Loucy (cell line): ENCODE results near the gene RFPL4A.
"Not testable (repeated sequence)": the region's sequence is repeated elsewhere in the genome, so short reads cannot be mapped to it uniquely, and the experiment has no call there.

Experiments used
- H2AFZ ChIP-seq: fragments of 200-600 bp; sonication (generic); 2 replicates; pipeline ENCODE4 v1.6.0; 2016; ENCODE audit warnings: antibody characterized with exemption, mild to moderate bottlenecking, low read length, moderate library complexity
- H3F3A ChIP-seq: fragments of 200-600 bp; 2 replicates; pipeline ENCODE4 v1.6.0; 2016; ENCODE audit warnings: antibody characterized with exemption, low read depth, mild to moderate bottlenecking
- H3K27me3 ChIP-seq: fragments of 200-600 bp; sonication (generic); 2 replicates; pipeline ENCODE4 v1.6.1; 2014; ENCODE audit warnings: low read length, mild to moderate bottlenecking; ENCODE audit not compliant: insufficient read depth, poor library complexity, severe bottlenecking
- H3K36me3 ChIP-seq: fragments of 200-600 bp; sonication (generic); 2 replicates; pipeline ENCODE4 v1.6.1; 2016; ENCODE audit warnings: low read length; ENCODE audit not compliant: insufficient read depth
- H3K4me1 ChIP-seq: fragments of 200-600 bp; sonication (generic); 2 replicates; pipeline ENCODE4 v1.5.1; 2014; ENCODE audit warnings: low read length, mild to moderate bottlenecking; ENCODE audit not compliant: insufficient read depth, poor library complexity, severe bottlenecking
- H3K4me2 ChIP-seq: fragments of 200-600 bp; sonication (generic); 2 replicates; pipeline ENCODE4 v1.6.0; 2014; ENCODE audit warnings: antibody characterized with exemption, low read length, low read depth, mild to moderate bottlenecking; ENCODE audit not compliant: poor library complexity, severe bottlenecking
- H3K4me3 ChIP-seq: fragments of 200-600 bp; sonication (generic); 2 replicates; pipeline ENCODE4 v1.5.1; 2014; ENCODE audit warnings: low read length, mild to moderate bottlenecking, mixed read lengths; ENCODE audit not compliant: poor library complexity, severe bottlenecking
- H3K79me2 ChIP-seq: fragments of 200-600 bp; sonication (generic); 2 replicates; pipeline ENCODE4 v1.6.1; 2014; ENCODE audit warnings: low read length; ENCODE audit not compliant: insufficient read depth
- H3K9ac ChIP-seq: fragments of 200-600 bp; sonication (generic); 2 replicates; pipeline ENCODE4 v1.6.0; 2014; ENCODE audit warnings: mild to moderate bottlenecking, low read depth, low read length, moderate library complexity; ENCODE audit not compliant: poor library complexity, severe bottlenecking
- H3K9me2 ChIP-seq: fragments of 200-600 bp; sonication (generic); replicated peaks from 2 replicates; pipeline ENCODE4 v1.6.1; 2016; ENCODE audit warnings: low read depth, low read length, mixed read lengths
- H3K9me3 ChIP-seq: fragments of 200-600 bp; sonication (generic); 2 replicates; pipeline ENCODE4 v1.6.1; 2014; ENCODE audit warnings: mild to moderate bottlenecking, antibody characterized with exemption, low read length, low read depth; ENCODE audit not compliant: insufficient read depth
- H4K20me1 ChIP-seq: fragments of 200-600 bp; sonication (generic); 2 replicates; pipeline ENCODE4 v1.6.0; 2014; ENCODE audit warnings: antibody characterized with exemption, low read length, mild to moderate bottlenecking; ENCODE audit not compliant: insufficient read depth, poor library complexity, severe bottlenecking
- EZH2phosphoT487 ChIP-seq: fragments of 200-600 bp; IDR thresholded peaks from 2 replicates; pipeline ENCODE4 v1.6.1; 2018; ENCODE audit warnings: antibody characterized with exemption, mild to moderate bottlenecking, moderate library complexity, borderline replicate concordance
- TF ChIP-seq, protein P1 (sequence below): fragments of 200-600 bp; sonication (generic); conservative IDR thresholded peaks from 2 replicates; pipeline ENCODE4 v1.5.1; 2014; ENCODE audit warnings: mild to moderate bottlenecking, antibody characterized with exemption, low read length

Gene RFPL4A

DNA sequence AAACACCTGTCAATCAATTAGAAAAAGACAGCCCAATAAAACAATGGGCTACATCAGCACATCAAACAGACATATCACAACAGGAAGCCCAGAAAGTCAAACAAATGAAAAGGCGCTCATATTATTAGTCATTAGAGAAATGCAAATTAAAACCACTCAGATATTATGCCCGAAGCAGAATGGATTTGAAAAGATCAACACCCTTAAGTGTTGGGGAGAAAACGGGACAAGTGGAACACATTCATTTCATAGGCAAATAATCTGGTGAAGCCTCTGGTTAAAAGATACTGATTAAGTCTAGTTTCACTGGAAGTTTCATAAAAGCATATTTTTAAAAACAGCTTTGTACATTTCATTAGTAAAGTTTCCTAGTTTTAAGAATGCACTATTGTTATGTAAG is 38.1 kb upstream of the RFPL4A start:
- H3K27me3 ChIP-seq: no peaks in the 10 kb centered on the region
- H3K36me3 ChIP-seq: no peaks in the 10 kb centered on the region
- no peak overlapping the region for H3K4me2 ChIP-seq
- no peaks in the 10 kb centered on the region for H4K20me1 ChIP-seq
- no peak overlapping the region for H3K4me3 ChIP-seq
- TF ChIP-seq, protein P1, sequence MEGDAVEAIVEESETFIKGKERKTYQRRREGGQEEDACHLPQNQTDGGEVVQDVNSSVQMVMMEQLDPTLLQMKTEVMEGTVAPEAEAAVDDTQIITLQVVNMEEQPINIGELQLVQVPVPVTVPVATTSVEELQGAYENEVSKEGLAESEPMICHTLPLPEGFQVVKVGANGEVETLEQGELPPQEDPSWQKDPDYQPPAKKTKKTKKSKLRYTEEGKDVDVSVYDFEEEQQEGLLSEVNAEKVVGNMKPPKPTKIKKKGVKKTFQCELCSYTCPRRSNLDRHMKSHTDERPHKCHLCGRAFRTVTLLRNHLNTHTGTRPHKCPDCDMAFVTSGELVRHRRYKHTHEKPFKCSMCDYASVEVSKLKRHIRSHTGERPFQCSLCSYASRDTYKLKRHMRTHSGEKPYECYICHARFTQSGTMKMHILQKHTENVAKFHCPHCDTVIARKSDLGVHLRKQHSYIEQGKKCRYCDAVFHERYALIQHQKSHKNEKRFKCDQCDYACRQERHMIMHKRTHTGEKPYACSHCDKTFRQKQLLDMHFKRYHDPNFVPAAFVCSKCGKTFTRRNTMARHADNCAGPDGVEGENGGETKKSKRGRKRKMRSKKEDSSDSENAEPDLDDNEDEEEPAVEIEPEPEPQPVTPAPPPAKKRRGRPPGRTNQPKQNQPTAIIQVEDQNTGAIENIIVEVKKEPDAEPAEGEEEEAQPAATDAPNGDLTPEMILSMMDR: no peak
- no peak for TF ChIP-seq EZH2phosphoT487
- H3K9me2 ChIP-seq: no peaks in the 10 kb centered on the region
- no peaks in the 10 kb centered on the region for H3K4me1 ChIP-seq
- H3F3A ChIP-seq: no peaks in the 10 kb centered on the region
- H3K79me2 ChIP-seq: no peaks in the 10 kb centered on the region
- H2AFZ ChIP-seq: no peak overlapping the region
- H3K9ac ChIP-seq: no peak overlapping the region
- peaks cover 8% of the 10 kb centered on the region; the same call in 1 of the 2 replicates for H3K9me3 ChIP-seq

DNA sequence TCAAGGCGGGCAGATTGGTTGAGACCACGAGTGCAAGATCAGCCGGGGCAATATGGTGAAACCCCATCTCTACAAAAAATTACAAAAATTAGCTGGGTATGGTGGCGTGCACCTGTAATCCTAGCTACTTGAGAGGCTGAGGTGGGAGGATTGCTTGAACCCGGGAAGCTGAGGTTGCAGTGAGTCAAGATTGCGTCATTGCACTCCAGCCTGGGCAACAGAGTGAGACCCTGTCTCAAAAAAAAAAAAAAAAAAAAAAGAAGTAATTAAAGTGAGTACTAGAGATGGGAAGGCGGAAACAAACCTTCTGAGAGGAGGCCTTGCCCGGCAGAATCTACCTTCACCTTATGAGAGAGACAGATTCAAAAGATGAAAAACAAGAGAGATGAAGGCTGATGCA is 35.4 kb upstream of the RFPL4A start:
- Histone ChIP-seq H3F3A (no peaks in the 10 kb centered on the region), H3K9ac (no peak overlapping the region), H3K79me2 (no peaks in the 10 kb centered on the region), H3K9me2 (no peaks in the 10 kb centered on the region), H2AFZ (no peak overlapping the region), H4K20me1 (no peaks in the 10 kb centered on the region), H3K27me3 (no peaks in the 10 kb centered on the region), H3K4me3 (no peak overlapping the region), H3K9me3 (peaks cover 8% of the 10 kb centered on the region; the same call in 1 of the 2 replicates), H3K36me3 (no peaks in the 10 kb centered on the region), H3K4me2 (no peak overlapping the region), H3K4me1 (no peaks in the 10 kb centered on the region)
- TF ChIP-seq, protein P1: no peak
- TF ChIP-seq EZH2phosphoT487: no peak

DNA sequence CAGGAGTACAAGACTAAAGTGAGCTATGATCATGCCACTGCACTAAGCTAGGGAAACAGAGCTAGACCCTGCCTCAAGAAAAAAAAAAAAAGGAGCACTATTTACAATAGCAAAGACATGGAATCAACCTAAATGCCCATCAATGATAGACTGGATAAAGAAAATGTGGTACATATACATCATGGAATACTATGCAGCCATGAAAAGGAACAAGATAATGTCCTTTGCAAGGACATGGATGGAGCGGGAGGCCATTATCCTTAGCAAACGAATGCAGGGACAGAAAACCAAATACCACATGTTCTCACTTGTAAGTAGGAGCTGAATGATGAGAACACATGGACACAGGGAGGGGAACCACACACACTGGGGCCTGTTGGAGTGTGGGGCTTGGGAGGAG is 28.5 kb upstream of the RFPL4A start:
- H3K36me3 ChIP-seq, H3K79me2 ChIP-seq, H3K4me3 ChIP-seq, H3K4me2 ChIP-seq, H3K27me3 ChIP-seq, H4K20me1 ChIP-seq, H3K9ac ChIP-seq, H3K9me2 ChIP-seq, H2AFZ ChIP-seq, H3K9me3 ChIP-seq, H3F3A ChIP-seq, H3K4me1 ChIP-seq: not testable (repeated sequence)

DNA sequence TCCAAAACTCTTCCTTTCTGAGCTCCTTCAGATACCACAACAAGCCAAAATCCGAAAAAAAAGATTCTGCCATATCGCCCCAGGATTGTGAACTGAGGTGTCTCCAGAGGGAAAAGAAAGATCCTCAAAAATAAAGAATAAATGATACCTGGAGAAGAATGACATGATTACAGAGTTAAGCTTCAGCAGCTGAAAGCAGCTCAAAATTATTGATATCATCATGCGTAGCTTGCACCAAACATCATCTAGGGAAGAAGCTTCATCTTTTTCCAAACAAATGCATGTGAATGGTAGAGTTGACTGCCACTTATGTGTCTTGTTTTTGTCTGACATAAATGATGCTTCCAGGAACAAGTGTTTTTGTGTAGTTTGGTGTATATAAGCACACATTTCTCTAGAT is 20.6 kb upstream of the RFPL4A start, which contains the start of gene NLRP9:
Gene NLRP9 (minus strand): TSS at position 101 of the 400 bp plus-strand sequence. CDS start 28 bp downstream, at position 73.
- no peak within 1 kb of the TSS for H3K4me3 ChIP-seq

More for the DNA sequence above, 20.6 kb upstream of the RFPL4A start, which contains the start of gene NLRP9:
- Histone ChIP-seq H3K4me2 (no peak within 1 kb of the TSS), H3K27me3 (no peaks in the 10 kb centered on the region), H3K9me3 (0 out of 2 replicates have a peak, but pooled peaks cover 3% of the 10 kb centered on the region), H3K79me2 (no peaks in the 10 kb centered on the region), H3K9ac (no peak within 1 kb of the TSS), H3F3A (no peaks in the 10 kb centered on the region), H3K36me3 (no peaks in the 10 kb centered on the region), H2AFZ (no peak within 1 kb of the TSS), H3K9me2 (no peaks in the 10 kb centered on the region; the same call in 1 of the 2 replicates), H4K20me1 (no peaks in the 10 kb centered on the region), H3K4me1 (no peaks in the 10 kb centered on the region)
- TF ChIP-seq, protein P1: no peak
- no peak for TF ChIP-seq EZH2phosphoT487
